Measurements from ENCODE around the gene CTNS. TPM values are rescaled to one million over a fixed set of nuclear protein-coding genes. Genes with fewer than 3 reads are reported as not detected.

CTNS gene
- total RNA-seq, 4 donors from 2014 or later = 1.2 to 25.7 (median 18.8) TPM

DNA sequence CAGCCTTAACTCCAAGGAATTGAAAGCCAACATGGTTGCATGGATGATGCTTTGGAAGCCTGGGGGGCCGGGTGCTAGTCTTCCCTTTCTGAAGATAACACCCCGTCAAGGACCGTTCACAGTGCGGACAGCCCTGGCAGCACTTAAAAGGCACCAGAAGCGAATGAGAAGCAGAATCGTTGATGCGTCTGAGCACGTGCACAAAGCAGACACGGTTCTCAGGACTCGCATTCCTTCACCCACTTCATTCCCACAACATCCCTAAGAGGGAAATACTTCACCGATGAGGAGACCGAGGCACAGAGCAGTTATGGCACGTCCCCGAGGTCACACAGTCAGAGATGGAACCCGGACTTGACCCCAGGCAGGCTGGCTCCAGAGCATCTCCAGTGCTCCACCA lies 41.6 kb upstream of the CTNS start:
- H3K36me3 ChIP-seq = peaks cover 0 to 9% (median 0%) of the 10 kb centered on the region in 4 donors
- intact Hi-C loops (cut with DNase I; ENCODE audit: low total_unique reads) = no loop called here
- H3K27ac ChIP-seq = no peak overlapping the region
- 84 to 95% methylated on average over 14 to 15 of the region's 15 CpGs for WGBS, 2 donors (ENCODE audit: low coverage in 1 of 2)
- no peak overlapping the region for H3K4me3 ChIP-seq
- no peaks in the 10 kb centered on the region for H3K4me1 ChIP-seq
- DNase-seq = no peak
- no peaks in the 10 kb centered on the region for H3K27me3 ChIP-seq
- in situ Hi-C loops (cut with MboI; ENCODE audit: low pct_ligation_motif_present in 1 of 4, low pct_unique_long_range_greater_than_20kb in 1 of 4, low sequenced_read_pairs in 3 of 4) = no loop called here
- TF ChIP-seq POLR2AphosphoS5 (IDR thresholded peaks at IDR 0.05) = no peak
- TF ChIP-seq CTCF (IDR thresholded peaks at IDR 0.05) = no peak
- no peak for TF ChIP-seq POLR2A (IDR thresholded peaks at IDR 0.05)
- TF ChIP-seq EP300 (IDR thresholded peaks at IDR 0.05; ENCODE audit: low read depth) = no peak
- H3K9me3 ChIP-seq = no peaks in the 10 kb centered on the region

GRCh38 chr17:3596804-3597464 lies 39.6 kb upstream of the CTNS start:
- H3K36me3 ChIP-seq = no peaks in the 10 kb centered on the region
- no peaks in the 10 kb centered on the region for H3K9me3 ChIP-seq
- no peak for DNase-seq
- H3K27me3 ChIP-seq = no peaks in the 10 kb centered on the region
- intact Hi-C loops (cut with DNase I; ENCODE audit: low total_unique reads) = no loop called here
- WGBS, 2 donors (ENCODE audit: low coverage in 1 of 2) = 90% methylated on average over 27 of the region's 27 CpGs; no CpG with 5 or more reads in 1 of the 2 donors
- in situ Hi-C loops (cut with MboI; ENCODE audit: low pct_ligation_motif_present in 1 of 4, low pct_unique_long_range_greater_than_20kb in 1 of 4, low sequenced_read_pairs in 3 of 4) = no loop called here
- H3K27ac ChIP-seq = no peak overlapping the region
- no peak overlapping the region for H3K4me3 ChIP-seq
- no peak for TF ChIP-seq CTCF (IDR thresholded peaks at IDR 0.05)
- no peak for TF ChIP-seq EP300 (IDR thresholded peaks at IDR 0.05; ENCODE audit: low read depth)
- no peak for TF ChIP-seq POLR2A (IDR thresholded peaks at IDR 0.05)
- TF ChIP-seq POLR2AphosphoS5 (IDR thresholded peaks at IDR 0.05) = no peak
- no peaks in the 10 kb centered on the region for H3K4me1 ChIP-seq

DNA sequence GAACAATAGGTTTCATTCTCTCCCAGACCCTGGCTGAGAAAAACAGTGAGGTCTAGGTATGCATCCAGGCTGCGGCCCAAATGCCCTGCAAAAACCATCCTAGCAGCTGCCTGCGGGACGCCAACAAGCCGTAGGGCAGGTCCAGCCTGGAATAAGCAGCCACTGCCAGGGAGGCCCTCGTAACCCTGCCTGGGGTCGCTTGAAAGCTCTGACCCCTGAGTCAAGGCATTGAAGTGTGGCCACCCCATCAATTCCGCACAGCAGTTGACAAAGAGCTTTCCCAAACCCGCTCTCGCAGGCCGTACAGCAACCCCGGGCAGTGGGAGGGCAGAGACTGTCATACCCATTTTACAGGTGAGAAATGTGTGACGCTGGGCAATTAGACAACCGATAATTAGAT lies 38.5 kb upstream of the CTNS start:
- Histone ChIP-seq H3K27me3 (no peaks in the 10 kb centered on the region), H3K9me3 (no peaks in the 10 kb centered on the region), H3K36me3 (no peaks in the 10 kb centered on the region), H3K27ac (no peak overlapping the region), H3K4me3 (no peak overlapping the region), H3K4me1 (no peaks in the 10 kb centered on the region)
- 90% methylated on average over 13 of the region's 13 CpGs; no CpG with 5 or more reads in 1 of the 2 donors for WGBS, 2 donors (ENCODE audit: low coverage in 1 of 2)
- intact Hi-C loops (cut with DNase I; ENCODE audit: low total_unique reads) = no loop called here
- in situ Hi-C loops (cut with MboI; ENCODE audit: low pct_ligation_motif_present in 1 of 4, low pct_unique_long_range_greater_than_20kb in 1 of 4, low sequenced_read_pairs in 3 of 4) = no loop called here
- no peak for DNase-seq
- TF ChIP-seq POLR2A (IDR thresholded peaks at IDR 0.05) (no peak), EP300 (IDR thresholded peaks at IDR 0.05; ENCODE audit: low read depth) (no peak), CTCF (IDR thresholded peaks at IDR 0.05) (no peak), POLR2AphosphoS5 (IDR thresholded peaks at IDR 0.05) (no peak)

- no peak overlapping the region for H3K27ac ChIP-seq
- WGBS, 2 donors (ENCODE audit: low coverage in 1 of 2) = 93 to 94% methylated on average over 7 to 15 of the region's 15 CpGs
- intact Hi-C loops (cut with DNase I; ENCODE audit: low total_unique reads) = no loop called here
- DNase-seq = no peak
- no peaks in the 10 kb centered on the region for H3K36me3 ChIP-seq
- no peaks in the 10 kb centered on the region for H3K4me1 ChIP-seq
- no peak overlapping the region for H3K4me3 ChIP-seq
- in situ Hi-C loops (cut with MboI; ENCODE audit: low pct_ligation_motif_present in 1 of 4, low pct_unique_long_range_greater_than_20kb in 1 of 4, low sequenced_read_pairs in 3 of 4) = no loop called here
- H3K9me3 ChIP-seq = no peaks in the 10 kb centered on the region
- no peak for TF ChIP-seq EP300 (IDR thresholded peaks at IDR 0.05; ENCODE audit: low read depth)
- H3K27me3 ChIP-seq = no peaks in the 10 kb centered on the region
These were observed 35.9 kb upstream of the CTNS start for GRCh38 chr17:3600529-3601205.

Data from transverse colon (tissue), 4 donors.